ENCODE measurements around the gene MCOLN3. TPM values are rescaled to one million over a fixed set of nuclear protein-coding genes. Genes with fewer than 3 reads are reported as not detected.

Gene MCOLN3
- total and polyA plus RNA-seq, 2 experiments from 2014 or later: 0.36 to 1.1 TPM

DNA sequence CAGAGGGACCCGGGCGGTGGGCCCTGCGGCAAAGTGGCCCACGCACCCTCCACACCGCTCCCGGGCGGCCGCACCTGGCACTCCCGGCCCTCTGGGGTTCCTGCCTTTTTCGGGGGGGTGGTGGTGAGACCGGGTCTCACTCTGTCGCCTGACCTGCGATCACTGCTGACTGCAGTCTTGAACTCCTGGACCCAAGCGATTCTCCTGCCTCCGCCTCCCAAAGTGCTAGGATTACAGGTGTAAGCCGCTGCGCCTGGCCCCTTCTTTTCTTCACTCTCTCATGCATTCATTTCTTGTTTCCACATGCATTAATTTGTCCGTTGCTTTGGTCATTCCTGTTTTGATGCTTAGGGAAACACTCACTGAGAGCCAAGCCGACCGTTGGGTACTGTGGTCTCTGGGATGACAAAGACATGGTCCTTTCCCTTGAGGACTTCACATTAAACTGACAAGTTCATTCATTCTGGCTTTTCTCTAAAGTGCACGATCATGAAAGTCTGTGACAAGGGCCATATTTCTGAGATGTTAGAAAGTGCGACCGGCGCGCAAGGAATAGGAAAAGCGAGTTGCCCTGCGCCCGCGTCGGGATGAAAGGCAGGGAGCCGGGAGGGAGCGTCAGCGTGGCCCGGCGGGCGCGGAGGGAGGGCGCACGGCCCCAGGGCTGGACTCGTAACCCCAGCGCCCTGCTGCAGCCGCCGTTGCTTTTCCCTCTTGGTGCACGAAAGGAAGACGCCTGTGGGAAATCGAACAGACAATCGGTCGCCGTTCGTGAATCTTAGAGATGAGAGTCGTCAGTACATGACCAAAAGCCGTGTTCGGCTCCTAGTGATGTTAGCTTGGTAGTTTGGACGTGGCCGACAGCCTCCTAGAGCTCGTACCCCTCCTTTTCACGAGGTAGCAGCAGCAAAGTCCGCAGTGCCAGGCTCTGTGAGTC is 50.4 kb downstream of the MCOLN3 start:
- H3K4me1 ChIP-seq (ENCODE audit: low read depth): no peaks in the 10 kb centered on the region
- H3K36me3 ChIP-seq: no peaks in the 10 kb centered on the region
- TF ChIP-seq, protein P1, sequence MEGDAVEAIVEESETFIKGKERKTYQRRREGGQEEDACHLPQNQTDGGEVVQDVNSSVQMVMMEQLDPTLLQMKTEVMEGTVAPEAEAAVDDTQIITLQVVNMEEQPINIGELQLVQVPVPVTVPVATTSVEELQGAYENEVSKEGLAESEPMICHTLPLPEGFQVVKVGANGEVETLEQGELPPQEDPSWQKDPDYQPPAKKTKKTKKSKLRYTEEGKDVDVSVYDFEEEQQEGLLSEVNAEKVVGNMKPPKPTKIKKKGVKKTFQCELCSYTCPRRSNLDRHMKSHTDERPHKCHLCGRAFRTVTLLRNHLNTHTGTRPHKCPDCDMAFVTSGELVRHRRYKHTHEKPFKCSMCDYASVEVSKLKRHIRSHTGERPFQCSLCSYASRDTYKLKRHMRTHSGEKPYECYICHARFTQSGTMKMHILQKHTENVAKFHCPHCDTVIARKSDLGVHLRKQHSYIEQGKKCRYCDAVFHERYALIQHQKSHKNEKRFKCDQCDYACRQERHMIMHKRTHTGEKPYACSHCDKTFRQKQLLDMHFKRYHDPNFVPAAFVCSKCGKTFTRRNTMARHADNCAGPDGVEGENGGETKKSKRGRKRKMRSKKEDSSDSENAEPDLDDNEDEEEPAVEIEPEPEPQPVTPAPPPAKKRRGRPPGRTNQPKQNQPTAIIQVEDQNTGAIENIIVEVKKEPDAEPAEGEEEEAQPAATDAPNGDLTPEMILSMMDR (IDR thresholded peaks at IDR 0.05; ENCODE audit: low read depth, low read length): no peak
- peaks cover 91% of the 10 kb centered on the region for H3K27me3 ChIP-seq
- no peak overlapping the region for H3K27ac ChIP-seq
- H3K9me3 ChIP-seq (ENCODE audit: low read depth): no peaks in the 10 kb centered on the region
- peak in 1 of 2 donors; percentile 41 for DNase-seq (ENCODE audit: low read depth in 1 of 2, low spot score in 1 of 2)
- peak overlapping the region; percentile 52 for H3K4me3 ChIP-seq

DNA sequence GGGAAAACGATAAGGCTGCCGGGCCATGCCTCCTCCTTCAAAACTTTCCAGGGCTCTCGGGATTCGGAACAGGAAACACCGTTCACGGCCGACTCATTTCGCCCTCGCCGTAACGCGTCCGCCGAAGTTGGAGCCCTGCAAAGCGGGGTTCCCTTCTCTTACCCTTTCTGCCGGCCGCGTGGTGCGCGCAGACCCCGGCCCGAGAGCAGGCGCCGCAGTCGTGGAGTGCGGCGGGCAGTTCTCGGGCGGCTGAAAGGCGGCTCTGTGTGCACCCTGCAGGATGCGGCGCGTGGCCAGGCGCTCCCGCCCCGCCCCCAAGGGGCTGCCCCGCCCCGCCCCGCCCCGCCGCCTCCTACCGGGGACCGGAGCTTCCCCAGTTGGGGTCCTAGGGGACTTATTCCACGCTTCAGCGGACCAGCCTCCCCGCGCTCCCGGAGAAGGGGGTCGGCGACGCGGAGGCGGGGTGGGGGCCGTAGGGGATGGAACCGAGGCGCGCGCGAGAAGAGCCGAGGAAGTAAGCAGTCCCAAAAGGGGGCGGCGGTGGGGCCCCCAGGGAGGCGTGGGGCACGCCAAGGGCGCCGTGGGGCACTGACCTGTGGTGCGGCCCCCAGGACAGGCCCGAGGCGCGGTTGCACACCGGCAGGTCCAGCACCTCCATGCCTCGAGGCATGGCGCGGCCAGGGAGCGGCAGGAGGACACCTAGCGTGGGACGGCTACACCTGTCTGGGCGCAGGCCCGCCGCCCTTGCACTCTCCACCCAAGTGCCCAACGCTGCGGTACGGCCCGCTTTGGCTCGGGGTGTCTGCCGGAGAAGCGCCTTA is 51.2 kb downstream of the MCOLN3 start, which contains the start of gene MCOLN2:
Gene MCOLN2 (minus strand): TSS at position 268 of the 821 bp plus-strand sequence. CDS start 241 bp downstream, at position 27.
- Histone ChIP-seq H3K9me3 (ENCODE audit: low read depth) (no peaks in the 10 kb centered on the region), H3K4me3 (peak within 1 kb of the TSS; percentile 52), H3K36me3 (no peaks in the 10 kb centered on the region), H3K27ac (no peak within 1 kb of the TSS), H3K4me1 (ENCODE audit: low read depth) (no peaks in the 10 kb centered on the region), H3K27me3 (peaks cover 82% of the 10 kb centered on the region)
- DNase-seq (ENCODE audit: low read depth in 1 of 2, low spot score in 1 of 2): peak; percentile 34 to 69
- TF ChIP-seq, protein P1 (IDR thresholded peaks at IDR 0.05; ENCODE audit: low read depth, low read length): no peak

DNA sequence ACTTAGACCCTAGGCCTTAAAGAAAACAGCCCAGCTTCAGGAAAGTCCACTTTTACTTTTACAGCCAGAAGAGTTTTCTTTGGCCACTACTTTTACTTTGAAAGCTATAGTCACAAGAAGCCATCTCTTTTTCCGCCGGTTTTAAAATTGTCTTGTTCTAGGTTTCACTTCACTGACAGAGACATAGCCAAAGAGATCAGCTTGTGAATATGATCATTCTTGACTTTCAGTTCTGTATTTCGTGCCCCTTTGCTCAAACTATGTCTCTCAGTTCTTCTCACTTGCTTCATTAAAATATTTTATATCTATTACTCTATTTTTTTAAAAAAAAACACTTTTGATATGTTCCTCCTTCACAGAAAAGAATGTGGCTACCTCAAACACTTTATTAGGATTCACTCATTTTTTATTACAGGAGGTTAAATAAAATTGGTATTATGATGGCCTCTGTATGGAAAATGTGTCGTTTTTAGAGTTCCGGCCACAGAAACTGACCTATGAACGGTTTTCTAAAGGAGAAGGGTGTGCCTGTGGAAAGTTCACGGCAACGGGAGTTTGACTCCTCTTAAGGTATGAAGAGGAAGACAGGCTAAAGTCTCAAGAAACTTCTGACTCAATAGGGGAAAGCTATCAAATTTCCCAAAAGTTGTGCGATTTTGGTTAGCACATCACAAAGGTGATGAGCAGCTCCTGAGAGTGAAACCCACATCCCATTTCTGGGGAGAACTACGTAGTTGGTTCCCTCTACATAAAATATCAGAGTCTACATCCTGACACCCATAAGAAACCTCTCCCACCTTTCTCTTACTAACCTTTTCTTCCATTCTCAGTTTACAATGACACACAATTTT is 52.6 kb downstream of the MCOLN3 start:
- no peak overlapping the region for H3K27ac ChIP-seq
- H3K4me1 ChIP-seq (ENCODE audit: low read depth): no peaks in the 10 kb centered on the region
- H3K9me3 ChIP-seq (ENCODE audit: low read depth): no peaks in the 10 kb centered on the region
- H3K27me3 ChIP-seq: peaks cover 75% of the 10 kb centered on the region
- TF ChIP-seq, protein P1 (IDR thresholded peaks at IDR 0.05; ENCODE audit: low read depth, low read length): no peak
- H3K36me3 ChIP-seq: no peaks in the 10 kb centered on the region
- H3K4me3 ChIP-seq: no peak overlapping the region
- no peak for DNase-seq (ENCODE audit: low read depth in 1 of 2, low spot score in 1 of 2)

DNA sequence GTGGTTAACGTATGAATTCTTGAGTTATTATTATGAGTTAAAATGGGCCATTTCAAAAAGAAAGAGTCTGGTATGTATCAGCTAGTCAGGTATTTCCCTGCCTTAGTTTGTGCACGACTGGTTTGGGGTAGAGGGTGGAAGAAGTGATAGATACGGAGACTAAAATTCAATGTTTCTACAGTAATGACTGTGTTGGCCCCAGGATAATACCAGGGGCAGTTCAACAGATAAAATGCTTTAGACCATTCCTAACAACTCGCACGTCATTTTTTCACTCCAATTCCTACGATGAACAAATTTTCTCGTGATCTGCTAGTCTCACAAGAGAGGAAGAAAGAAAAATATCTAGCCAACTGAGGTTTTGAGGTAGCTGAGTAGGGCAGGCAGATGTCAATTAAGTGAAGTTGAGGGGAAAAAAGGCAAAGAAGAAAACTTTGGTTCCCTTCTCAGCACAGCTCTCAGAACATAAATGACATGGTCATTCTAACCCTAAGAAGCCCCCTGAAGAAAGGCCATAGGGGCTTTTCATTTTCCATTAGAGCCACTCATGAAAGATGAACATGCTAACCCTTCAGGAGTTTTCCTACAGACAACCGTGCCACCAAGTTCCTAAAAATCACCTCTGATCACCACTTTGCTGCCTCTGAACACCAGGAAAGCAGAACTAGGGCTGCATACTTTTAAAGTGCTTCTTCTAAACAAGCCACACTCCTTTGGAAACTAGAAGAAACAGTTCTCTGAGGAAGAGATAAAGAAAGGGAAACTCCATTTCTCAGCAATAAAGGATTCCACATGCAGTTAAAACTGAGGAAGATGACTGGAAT is 57.0 kb downstream of the MCOLN3 start:
- Histone ChIP-seq H3K27me3 (peaks cover 31% of the 10 kb centered on the region), H3K36me3 (no peaks in the 10 kb centered on the region), H3K27ac (no peak overlapping the region), H3K4me3 (no peak overlapping the region), H3K9me3 (ENCODE audit: low read depth) (no peaks in the 10 kb centered on the region), H3K4me1 (ENCODE audit: low read depth) (no peaks in the 10 kb centered on the region)
- DNase-seq (ENCODE audit: low read depth in 1 of 2, low spot score in 1 of 2): no peak
- TF ChIP-seq, protein P1 (IDR thresholded peaks at IDR 0.05; ENCODE audit: low read depth, low read length): no peak

All from cardiac muscle cell (in vitro differentiated cells and primary cell).